Inflammatory macrophage (primary cell): ENCODE data around the gene FBF1.

ENCODE experiments used
- DNase-seq, 2 donors: peaks; one replicate each; pipeline ENCODE4 v3.0.0-alpha.2; 2020 to 2022

The FBF1 gene

DNA sequence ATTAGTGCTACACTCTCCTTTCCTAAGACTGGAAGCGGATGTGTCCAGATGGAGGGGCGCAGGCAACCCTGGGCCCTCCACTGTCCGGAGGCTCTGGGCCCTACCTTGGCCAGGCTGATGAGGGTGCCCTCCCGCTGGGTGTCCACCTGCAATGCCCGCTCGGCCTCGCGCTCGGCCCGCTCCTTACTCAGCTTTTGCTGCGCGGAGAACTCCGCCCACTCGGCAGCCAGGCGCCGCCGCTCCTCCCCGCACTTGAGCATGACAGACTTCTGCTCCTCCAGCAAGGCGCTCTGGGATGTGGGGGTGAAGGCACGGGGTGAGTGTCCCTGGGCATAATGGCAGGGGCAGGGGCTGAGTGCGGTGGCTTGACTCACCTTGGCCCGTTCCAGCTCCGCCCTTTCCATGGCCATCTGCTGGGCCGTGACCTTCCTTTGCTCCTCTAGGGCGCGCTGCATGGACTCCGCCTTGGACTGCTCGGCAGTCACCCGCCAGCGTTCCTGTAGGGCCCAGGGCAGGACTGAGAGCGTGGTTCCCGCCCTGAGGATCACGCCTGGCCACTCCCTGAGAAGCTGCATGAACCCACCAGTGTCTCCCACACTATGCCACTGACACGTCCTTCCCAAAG is 26.1 kb downstream of the FBF1 start:
- DNase-seq = no peak

GRCh38 chr17:75913537-75914210 is 27.2 kb downstream of the FBF1 start:
- DNase-seq = no peak

DNA sequence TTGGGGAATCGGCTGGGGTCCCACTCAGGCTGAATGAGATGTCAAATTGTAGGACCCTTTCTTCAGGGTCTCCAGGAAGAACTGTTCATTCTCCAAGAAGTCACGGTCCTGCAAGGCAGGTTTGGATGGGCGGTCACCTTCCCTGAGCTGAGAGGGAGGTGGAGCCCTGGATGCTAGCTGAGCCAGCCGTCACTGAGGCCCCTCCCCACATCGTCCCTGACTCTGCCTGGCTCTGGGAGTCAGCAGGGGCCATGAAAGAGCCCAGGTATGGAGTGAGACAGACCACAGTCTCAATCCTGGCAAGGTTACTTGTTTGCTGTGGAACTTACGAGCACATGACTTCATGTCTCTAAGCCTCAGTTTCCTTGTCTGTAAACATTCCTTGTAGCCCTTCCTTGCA is 30.1 kb downstream of the FBF1 start:
- DNase-seq = no peak

GRCh38 chr17:75909812-75910274 is 31.0 kb downstream of the FBF1 start:
- DNase-seq = no peak

DNA sequence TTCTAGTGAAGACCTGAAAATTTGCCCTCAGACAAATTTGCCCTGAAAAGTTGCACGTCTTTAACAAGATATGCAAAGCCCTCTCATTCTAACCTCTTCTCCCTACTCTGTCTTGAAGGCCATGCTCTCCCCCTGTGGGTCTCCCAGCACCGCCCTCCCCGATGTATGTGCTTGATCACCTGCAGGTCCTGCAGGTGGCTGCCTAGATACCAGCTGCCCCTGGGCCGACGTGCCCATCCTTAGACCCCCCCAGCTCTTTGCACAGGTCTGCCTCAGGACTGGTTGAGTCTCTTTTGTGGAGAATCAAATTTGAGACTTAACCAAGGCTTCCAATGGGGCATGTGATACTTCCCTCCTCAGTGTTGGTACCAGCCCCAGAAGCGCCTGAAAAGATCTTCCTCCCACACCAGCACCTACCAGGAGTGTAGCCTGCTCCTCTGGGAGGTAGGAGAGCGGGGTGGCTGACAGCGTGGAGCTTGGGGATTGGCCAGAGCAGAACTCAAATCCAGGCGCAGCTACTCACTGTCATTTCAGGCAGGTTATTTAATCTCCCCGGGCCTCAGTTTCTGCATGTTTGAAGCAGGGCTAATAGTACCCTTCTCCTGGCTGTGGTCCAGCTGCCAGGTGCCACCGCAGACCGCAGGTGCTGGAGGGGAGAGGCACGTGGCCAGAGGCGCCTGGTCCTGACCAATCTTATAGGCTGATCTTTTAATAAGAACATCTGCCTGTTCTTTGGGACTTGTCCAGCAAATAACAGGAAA is 31.6 kb downstream of the FBF1 start:
- no peak for DNase-seq

GRCh38 chr17:75908201-75908600 is 32.6 kb downstream of the FBF1 start:
- DNase-seq = no peak

DNA sequence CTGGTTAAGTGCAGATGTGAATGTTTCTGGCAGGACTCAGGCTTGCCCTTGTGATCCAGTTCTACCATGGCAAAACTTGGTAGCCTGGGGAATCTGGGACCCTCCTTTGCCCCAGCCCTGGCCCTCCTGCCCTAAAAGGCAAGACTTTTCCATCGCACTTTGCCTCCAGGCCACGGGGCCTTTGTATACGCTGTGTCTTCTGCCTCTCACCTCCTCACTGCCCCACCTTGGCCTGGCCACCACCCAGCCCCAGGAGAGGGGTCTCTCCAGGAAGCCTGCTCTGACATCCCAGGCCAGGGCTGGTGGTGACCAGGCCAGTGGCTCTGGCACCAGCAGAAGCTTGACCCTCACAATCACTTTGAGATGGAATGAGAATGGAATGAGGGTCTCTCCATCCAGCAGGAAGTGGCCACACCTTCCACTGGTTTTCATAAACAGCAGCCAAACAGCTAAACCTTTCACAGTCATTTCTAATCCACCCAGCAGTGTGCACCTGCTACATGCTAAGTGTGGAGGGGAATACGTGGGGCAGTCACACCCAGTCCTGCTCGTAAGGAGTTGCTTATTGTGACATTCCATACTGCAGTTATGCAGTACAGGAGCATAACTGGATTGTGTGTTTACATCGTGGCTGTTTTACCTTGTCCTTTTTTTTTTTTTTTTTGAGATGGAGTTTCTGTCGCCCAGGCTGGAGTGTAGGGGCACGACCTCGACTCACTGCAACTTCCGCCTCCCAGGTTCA is 34.5 kb downstream of the FBF1 start:
- no peak for DNase-seq

GRCh38 chr17:75904749-75905521 is 35.9 kb downstream of the FBF1 start, which contains the start of gene MRPL38:
MRPL38 (minus strand) TSS chr17:75904884; CDS start chr17:75904875, 9 bp downstream.
- DNase-seq = peak; percentile 93 to 95

GRCh38 chr17:75902406-75902805 is 38.4 kb downstream of the FBF1 start:
- DNase-seq = no peak

- no peak for DNase-seq
Observed at GRCh38 chr17:75901727-75902126, 39.1 kb downstream of the FBF1 start.

- DNase-seq = no peak
Observed at GRCh38 chr17:75900691-75901533, 39.9 kb downstream of the FBF1 start.

DNA sequence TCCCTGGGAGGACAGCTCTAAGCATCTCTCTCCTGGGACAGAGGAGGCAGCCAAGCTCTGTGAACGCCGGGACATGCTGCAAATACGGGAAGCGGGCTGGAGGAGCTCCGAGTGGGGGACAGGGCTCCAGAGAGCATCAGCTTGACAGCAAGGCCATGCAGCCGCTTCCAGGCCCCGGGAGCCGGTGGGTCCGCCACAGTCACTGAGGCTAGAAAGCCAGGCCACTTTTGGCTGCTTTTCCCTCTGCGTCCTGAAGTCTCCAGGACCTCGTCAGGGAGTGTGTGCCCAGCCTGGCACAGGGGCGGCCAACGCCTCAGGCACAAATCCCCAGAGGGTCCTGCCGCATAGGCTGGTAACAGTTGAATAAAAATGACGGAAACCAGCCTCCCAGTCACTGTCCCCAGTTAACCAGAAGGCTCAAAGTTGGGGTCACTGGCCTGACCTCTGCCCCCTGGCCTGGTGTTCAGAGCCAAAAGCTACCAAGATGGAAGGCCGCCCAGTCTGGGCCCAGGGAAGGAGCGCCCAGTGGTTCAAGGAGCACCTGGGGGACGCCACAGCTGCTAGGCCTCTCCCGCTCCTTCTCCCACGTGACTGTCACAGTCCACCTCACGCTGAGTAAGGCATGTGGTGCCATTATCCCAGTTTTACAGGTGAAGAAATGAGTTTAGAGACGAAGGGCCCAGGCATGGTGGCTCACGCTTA is 40.9 kb downstream of the FBF1 start:
- no peak for DNase-seq

DNA sequence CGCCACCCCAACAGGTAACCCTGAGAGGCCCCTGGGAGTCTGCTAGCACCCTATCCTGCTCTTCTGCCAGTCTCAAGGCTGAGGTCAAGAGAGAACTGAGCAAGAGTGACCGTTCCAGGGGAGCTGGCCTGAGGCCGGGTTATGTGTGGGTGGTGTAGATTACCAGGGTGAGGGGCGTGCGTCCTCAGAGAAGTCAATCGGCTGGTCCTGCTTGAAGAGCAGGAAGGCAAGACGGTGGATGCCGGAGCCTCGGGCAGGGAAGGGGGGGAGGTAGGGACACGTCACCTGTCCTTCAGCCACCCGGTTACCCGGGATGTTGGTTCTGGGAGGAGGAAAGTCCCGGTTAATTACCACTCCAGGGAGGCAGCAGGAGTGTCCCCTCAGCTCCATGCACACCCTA is 41.5 kb downstream of the FBF1 start:
- DNase-seq = no peak

- no peak for DNase-seq
Observed at GRCh38 chr17:75898791-75899190, 42.1 kb downstream of the FBF1 start.

DNA sequence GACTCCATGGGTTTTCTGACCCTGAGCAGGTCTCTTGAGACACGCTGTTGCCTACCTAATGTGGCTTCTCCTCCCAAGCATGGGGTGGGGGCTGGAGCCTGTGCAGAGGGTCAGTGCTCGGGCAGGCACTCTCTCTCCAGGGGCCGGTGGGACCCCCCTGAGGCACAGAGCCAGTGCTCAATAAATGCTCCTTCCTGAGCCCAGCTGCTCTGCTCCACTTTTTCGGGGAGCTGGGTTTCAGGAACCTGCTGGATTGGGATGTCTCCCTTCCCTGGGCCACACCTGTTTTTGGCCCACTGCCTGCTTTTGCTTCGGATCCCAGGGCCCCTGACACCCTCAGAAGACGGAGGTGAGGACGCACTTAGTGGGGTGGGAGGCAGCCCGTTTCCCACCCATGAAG is 42.8 kb downstream of the FBF1 start:
- DNase-seq = no peak

GRCh38 chr17:75897160-75898019 is 43.5 kb downstream of the FBF1 start:
- no peak for DNase-seq

DNA sequence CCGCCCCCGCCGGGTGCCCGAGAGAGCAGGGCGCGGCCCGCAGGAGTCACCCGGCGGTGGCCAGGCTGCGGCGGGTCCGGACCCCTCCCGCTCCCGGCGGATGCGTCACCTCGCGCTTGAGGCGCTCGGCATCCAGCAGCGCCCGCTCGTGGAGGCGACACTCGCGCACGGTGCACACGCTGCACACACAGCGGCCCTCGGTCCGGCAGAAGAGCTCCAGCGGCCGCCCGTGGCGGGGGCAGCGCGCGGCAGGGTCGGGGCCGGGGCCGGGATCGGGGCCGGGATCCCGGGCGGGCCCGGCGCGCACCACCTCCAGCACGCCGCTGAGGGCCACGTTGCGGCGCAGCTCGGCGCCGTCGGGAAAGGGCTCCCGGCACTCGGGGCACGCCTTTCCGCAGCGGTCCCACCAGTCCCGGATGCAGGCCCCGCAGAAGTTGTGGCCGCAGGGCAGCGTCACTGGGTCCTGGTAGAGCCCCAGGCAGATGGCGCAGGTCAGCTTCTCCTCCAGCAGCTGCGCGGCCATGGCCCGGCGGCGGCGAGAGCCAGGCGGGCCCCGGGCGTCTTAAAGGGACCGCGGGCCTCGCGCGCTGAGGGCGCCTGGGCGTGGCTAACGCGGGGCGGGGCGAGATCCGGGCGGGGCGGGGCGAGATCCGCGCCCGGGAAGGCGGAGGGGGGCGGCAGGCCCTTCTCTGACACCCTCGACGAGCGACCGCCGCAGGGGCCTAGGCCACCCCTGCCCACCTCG is 44.3 kb downstream of the FBF1 start, which contains the start of gene TRIM65:
Gene TRIM65 (minus strand): TSS at position 537 of the 745 bp plus-strand sequence. CDS start 14 bp downstream, at position 523.
- peak; percentile 76 to 81 for DNase-seq

GRCh38 chr17:75895370-75896155 is 45.3 kb downstream of the FBF1 start:
- peak; percentile 71 to 80 for DNase-seq
